ENCODE data around the gene TNN.

Gene TNN

DNA sequence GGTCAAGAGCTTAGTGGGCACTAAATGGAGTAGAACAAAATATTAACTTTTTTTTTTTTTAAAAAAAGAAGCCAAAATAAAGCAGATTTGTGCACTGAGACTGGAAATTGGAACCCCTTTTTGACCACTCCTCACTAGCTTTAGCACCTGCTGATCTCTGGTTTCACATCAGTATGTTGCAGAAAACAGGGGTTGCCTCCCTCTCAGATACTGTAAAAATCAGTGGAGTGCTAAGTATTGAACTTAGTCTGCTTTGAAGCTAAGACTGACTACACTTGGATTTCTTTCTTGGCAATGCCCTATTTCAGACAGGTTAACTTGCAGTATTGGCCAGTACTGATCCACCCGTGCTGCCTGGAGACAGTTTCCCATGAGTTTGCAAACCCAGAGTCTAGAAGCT lies 127.6 kb downstream of the TNN start:
- DNase-seq (ENCODE audit: insufficient read length, low spot score) (no peak), FAIRE-seq (peak; percentile 72)

DNA sequence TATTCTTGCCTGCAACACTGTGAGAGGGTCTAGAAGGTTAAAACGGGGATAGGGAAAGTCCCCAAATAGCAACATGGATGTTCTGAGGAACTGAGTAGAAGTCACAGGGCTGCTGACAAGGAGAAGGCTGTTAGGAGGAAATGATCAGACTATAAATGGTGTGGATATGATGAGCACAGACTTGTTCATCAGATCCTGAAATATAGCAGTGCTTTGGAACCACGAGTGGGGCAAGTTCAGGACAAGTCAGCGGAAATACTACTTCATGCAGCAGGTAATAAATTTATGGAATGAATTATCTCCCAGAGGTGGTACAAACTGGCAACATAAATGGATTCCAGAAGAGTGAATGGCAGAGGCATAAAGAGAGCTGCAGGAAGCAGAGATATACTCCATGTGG lies 128.2 kb downstream of the TNN start:
- peak; percentile 67 for FAIRE-seq
- DNase-seq (ENCODE audit: insufficient read length, low spot score), result no peak

DNA sequence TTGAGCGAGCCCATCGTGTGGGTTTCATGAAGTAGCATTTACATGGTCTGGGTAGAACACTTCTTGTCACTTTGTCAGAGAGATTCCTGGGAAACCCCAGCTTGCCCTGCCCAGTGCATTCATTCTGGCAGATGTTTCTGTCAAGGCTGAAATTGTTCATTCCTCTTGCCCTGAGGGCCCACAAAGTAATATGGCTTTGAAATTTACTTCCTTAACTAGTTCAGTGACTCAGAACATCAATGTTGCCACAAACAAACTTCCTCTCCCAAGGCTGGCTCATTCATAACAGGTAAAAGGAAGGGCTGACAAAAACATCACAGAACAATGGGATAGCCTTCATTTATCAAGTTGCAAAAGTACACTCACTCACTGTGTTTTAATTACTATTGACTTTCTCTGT lies 129.9 kb downstream of the TNN start:
- FAIRE-seq, result peak; percentile 54
- no peak for DNase-seq (ENCODE audit: insufficient read length, low spot score)

Measured in GM19239 (cell line).